ENCODE results near the gene TMPRSS9.

GRCh38 chr19:2433854-2434253, 73.8 kb downstream of the TMPRSS9 start:
- no peak for TF ChIP-seq CTCF (conservative IDR thresholded peaks at IDR 0.05; ENCODE audit: low read length)
- no peak for TF ChIP-seq EZH2phosphoT487 (IDR thresholded peaks at IDR 0.05; ENCODE audit: borderline replicate concordance)
